Measurements from ENCODE around the gene NLRX1. TPM values are rescaled to one million over a fixed set of nuclear protein-coding genes. Genes with fewer than 3 reads are reported as not detected.

NLRX1 gene
- total RNA-seq, 4 donors from 2014 or later = 8.3 to 28.6 (median 21.3) TPM

DNA sequence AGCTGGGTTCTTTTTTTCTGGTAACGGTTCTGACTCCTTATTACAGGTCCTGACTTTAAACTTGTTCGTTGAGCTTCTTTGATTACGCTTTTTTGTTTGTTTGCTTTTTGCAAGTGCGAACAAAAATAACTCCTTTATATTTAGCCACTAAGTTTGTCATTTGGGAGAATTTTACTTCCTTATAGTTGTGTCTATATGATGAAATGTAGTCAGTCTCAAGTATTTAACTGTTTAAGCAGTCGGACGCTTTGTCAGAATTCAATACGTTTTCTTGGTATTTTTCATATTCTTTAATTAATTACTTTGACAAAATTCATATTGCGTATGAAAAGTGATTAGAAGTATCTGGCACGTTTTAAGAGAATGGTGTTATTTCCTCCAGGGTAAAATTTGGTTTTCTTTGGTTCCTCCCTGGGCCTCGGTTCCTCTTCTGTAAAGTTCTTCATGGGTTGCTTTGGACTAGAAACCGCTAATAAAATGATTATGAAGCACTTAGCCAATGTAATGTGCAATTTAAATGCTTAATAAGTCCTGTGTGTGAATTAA lies 39.0 kb downstream of the NLRX1 start:
- DNase-seq = no peak
- H3K4me1 ChIP-seq = peaks cover 0 to 12% (median 10%) of the 10 kb centered on the region in 4 donors
- TF ChIP-seq, protein P1, sequence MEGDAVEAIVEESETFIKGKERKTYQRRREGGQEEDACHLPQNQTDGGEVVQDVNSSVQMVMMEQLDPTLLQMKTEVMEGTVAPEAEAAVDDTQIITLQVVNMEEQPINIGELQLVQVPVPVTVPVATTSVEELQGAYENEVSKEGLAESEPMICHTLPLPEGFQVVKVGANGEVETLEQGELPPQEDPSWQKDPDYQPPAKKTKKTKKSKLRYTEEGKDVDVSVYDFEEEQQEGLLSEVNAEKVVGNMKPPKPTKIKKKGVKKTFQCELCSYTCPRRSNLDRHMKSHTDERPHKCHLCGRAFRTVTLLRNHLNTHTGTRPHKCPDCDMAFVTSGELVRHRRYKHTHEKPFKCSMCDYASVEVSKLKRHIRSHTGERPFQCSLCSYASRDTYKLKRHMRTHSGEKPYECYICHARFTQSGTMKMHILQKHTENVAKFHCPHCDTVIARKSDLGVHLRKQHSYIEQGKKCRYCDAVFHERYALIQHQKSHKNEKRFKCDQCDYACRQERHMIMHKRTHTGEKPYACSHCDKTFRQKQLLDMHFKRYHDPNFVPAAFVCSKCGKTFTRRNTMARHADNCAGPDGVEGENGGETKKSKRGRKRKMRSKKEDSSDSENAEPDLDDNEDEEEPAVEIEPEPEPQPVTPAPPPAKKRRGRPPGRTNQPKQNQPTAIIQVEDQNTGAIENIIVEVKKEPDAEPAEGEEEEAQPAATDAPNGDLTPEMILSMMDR (IDR thresholded peaks at IDR 0.05) = no peak
- TF ChIP-seq POLR2A (IDR thresholded peaks at IDR 0.05) = no peak
- peak overlapping the region; percentile 78 to 100 (median 96) for H3K4me3 ChIP-seq
- H3K27ac ChIP-seq = peak overlapping the region in 2 of 4 donors; percentile 95 to 97
- H3K36me3 ChIP-seq = no peaks in the 10 kb centered on the region
- H3K9me3 ChIP-seq = no peaks in the 10 kb centered on the region
- no peaks in the 10 kb centered on the region for H3K27me3 ChIP-seq

DNA sequence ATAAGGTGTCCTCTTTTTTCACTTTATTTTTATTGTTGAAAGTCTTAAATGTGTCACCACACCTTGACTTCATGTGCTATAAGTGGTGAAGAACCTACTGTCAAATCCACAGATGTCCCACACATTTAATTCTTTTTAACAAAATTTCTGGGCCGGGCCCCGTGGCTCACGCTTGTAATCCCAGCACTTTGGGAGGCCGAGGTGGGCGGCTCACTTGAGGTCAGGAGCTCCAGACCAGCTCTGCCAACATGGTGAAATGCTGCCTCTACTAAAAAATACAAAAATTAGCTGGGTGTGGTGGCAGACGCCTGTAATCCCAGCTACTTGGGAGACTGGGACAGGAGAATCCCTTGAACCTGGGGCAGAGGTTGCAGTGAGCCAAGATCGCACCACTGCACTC lies 40.7 kb downstream of the NLRX1 start:
- Histone ChIP-seq H3K27me3 (no peaks in the 10 kb centered on the region), H3K4me1 (peaks cover 0 to 12% (median 10%) of the 10 kb centered on the region in 4 donors), H3K36me3 (no peaks in the 10 kb centered on the region), H3K27ac (no peak overlapping the region), H3K9me3 (no peaks in the 10 kb centered on the region), H3K4me3 (no peak overlapping the region)
- TF ChIP-seq POLR2A (IDR thresholded peaks at IDR 0.05) = no peak
- no peak for DNase-seq

DNA sequence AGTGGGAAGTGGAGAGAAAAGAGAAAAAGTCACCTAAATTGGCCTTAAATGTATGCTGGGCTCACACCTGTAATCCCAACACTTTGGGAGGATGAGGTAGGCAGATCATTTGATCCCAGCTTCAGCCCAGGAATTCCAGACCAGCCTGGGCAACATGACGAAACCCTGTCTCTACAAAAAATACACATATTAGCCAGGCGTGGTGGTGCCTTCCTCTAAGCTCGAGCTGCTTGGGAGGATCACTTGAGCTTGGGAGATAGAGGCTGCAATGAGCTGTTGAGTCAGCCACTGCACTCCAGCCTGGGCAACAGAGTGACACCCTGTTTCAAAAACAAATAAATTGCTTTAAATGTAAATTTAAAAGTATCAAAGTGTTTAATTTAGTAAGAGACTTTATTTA lies 41.5 kb downstream of the NLRX1 start:
- no peak for TF ChIP-seq POLR2A (IDR thresholded peaks at IDR 0.05)
- TF ChIP-seq, protein P1 (IDR thresholded peaks at IDR 0.05) = no peak
- peaks cover 0 to 11% (median 8%) of the 10 kb centered on the region in 4 donors for H3K4me1 ChIP-seq
- no peaks in the 10 kb centered on the region for H3K36me3 ChIP-seq
- no peak overlapping the region for H3K27ac ChIP-seq
- H3K4me3 ChIP-seq = no peak overlapping the region
- H3K27me3 ChIP-seq = no peaks in the 10 kb centered on the region
- no peaks in the 10 kb centered on the region for H3K9me3 ChIP-seq
- no peak for DNase-seq

DNA sequence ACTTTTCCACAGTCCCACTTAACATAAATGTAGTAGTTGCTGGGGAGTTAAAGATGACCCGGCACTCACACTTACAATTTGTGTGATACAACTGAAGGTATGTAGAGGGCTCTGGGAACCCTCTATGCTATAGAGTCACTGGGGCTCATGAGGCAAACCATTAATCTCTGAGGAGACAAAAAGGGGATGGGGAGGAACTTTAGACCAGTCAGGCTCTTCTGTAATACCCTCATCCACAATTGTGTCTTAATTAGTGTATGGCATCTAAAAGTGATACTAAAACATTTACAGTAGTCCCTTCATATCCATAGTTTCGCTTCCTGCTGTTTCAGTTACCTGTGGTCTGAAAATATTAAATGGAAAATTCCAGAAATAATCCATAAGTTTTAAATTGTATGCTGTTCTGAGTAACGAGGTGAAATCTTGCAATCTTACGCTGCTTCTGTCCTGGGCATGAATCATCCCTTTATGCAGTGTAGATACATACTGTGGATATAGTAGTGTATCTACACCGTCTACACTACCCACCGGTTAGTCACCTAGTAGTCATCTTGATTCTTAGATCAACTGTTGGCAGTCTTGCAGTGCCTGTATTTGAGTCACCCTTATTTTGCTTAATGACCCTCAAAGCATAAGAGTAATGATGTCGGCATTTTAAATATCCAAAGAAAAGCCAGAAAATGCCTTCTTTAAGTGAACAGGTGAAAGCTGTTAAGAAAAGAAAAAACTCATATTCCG lies 49.8 kb downstream of the NLRX1 start:
- no peak for TF ChIP-seq POLR2A (IDR thresholded peaks at IDR 0.05)
- TF ChIP-seq, protein P1 (IDR thresholded peaks at IDR 0.05) = no peak

DNA sequence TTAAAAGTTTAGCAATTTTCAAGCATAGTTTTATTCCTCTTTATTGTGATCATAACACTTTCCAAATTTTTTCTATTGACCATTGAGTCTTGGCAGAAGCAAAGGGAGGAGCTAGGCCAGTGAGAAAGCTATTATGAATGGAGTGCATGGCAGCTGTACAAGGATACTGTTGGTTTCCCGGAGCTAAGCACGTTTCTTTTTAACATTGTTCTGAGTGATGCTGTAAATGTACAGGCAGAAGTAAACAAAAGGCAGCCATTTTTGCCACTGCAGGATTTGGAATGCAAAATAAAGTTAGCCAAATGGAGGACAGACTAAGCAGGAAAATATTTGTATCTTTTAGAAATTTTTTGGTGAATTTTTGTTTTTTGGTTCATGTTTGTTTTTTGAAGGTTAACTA lies 53.8 kb downstream of the NLRX1 start:
- TF ChIP-seq, protein P1 (IDR thresholded peaks at IDR 0.05) = no peak
- TF ChIP-seq POLR2A (IDR thresholded peaks at IDR 0.05) = no peak
- Histone ChIP-seq H3K27ac (no peak overlapping the region), H3K9me3 (no peaks in the 10 kb centered on the region), H3K36me3 (no peaks in the 10 kb centered on the region), H3K27me3 (no peaks in the 10 kb centered on the region), H3K4me3 (no peak overlapping the region), H3K4me1 (peaks cover 0 to 3% (median 0%) of the 10 kb centered on the region in 4 donors)
- no peak for DNase-seq

More for the DNA sequence above, 49.8 kb downstream of the NLRX1 start:
- Histone ChIP-seq H3K27me3 (no peaks in the 10 kb centered on the region), H3K9me3 (no peaks in the 10 kb centered on the region), H3K27ac (no peak overlapping the region), H3K4me3 (no peak overlapping the region), H3K4me1 (peaks cover 0 to 3% (median 0%) of the 10 kb centered on the region in 4 donors), H3K36me3 (no peaks in the 10 kb centered on the region)
- DNase-seq = no peak

DNA sequence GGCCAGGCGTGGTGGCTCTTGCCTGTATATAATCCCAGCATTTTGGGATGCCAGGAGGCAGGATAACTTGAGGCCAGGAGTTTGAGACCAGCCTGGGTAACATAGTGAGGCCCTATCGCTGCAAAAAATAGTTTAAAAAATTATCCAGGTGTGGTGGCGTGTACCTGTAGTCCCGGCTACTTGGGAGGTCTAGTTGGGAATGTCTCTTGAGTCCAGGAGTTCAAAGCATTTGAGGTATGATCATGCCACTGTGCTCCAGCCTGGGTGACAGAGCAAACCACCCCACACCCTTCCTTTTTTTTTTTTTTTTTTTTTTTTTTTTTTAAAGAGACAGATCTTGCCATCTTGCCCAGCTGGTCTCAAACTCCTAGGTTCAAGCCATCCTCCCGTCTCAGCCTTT lies 54.4 kb downstream of the NLRX1 start:
- Histone ChIP-seq H3K27ac (no peak overlapping the region), H3K4me1 (peaks cover 0 to 3% (median 0%) of the 10 kb centered on the region in 4 donors), H3K4me3 (no peak overlapping the region), H3K36me3 (no peaks in the 10 kb centered on the region), H3K27me3 (no peaks in the 10 kb centered on the region), H3K9me3 (no peaks in the 10 kb centered on the region)
- DNase-seq = no peak
- TF ChIP-seq POLR2A (IDR thresholded peaks at IDR 0.05) = no peak
- TF ChIP-seq, protein P1 (IDR thresholded peaks at IDR 0.05) = no peak
